HG03095 (cell line): ENCODE measurements around the gene RPL7L1.
"Not testable (repeated sequence)": the region's sequence is repeated elsewhere in the genome, so short reads cannot be mapped to it uniquely, and the experiment has no call there.

Source experiments
- ATAC-seq: cut with Tn5 transposase; IDR thresholded peaks from one replicate; pipeline ENCODE4 v1.9.1; 2021; ENCODE audit warnings: moderate library complexity; ENCODE audit not compliant: unreplicated experiment

The RPL7L1 gene

DNA sequence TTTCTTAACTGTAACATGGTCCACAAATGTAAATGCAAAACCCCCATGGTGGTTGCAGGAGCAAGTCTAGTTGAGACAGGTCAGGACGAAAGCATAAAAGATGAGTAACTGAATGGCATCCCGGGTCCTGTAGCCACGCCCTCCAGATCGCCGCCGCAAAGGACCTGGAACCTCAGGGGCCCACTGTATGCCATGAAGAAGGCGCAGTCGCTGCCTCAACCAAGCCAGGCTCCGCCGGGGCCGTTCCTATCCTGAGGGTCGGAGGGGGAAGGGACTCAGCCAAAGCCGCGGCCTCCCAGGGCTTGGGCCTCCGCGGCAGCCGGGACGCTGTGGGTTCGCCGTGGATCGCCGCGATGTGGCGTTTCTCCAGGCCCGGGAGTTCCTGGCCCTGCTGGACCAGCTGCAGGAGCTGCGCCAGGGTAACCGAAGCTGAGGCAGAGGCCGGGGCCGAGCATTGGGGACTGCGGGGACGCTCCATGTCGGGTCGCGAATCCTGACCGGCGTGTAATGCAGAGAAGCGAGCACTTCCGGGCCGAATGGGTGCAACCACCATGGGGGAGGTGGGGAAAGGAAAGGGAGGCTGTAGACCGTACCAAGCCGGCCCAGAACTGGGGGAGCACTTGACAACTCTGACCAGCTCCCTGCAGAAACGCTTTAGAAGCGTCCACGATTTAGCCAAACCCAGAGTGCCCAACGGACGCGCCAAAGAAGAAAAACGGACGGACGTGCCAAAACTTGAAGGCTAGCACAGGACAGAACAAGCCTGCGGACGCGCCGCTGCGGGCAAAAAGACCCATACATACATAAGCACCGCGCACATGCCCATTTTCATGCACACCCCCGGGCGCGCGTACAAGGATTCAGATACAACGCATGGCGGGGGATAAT lies 11.1 kb downstream of the RPL7L1 start:
- ATAC-seq = peak; percentile 88

- no peak for ATAC-seq
These were observed 11.8 kb downstream of the RPL7L1 start for GRCh38 chr6:42891199-42891722.

DNA sequence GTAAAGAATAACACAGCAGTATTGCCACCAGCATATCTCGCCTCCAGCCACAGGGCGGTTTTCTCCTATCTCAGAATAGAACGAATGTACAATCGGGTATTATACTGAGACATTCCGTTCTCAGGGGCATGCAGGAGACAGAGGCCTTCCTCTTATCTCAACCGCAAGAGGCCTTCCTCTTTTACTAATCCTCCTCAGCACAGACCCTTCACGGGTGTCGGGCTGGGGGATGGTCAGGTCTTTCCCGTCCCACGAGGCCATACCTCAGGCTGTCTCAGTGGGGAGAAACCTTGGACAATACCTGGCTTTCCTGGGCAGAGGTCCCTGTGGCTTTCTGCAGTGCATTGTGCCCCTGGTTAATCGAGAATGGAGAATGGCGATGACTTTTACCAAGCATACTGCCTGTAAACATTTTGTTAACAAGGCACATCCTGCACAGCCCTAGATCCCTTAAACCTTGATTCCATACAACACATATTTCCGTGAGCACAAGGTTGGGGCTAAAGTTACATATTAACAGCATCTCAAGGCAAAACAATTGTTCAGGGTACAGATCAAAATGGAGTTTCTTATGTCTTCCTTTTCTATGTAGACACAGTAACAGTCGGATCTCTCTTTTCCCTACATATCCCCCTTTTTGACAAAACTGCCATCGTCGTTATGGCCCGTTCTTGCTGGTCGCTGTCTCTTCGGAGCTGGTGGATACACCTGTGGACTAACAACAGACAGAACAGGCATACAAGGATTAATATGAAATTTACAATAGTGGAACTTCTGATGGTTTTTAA lies 14.8 kb downstream of the RPL7L1 start:
- not testable (repeated sequence) for ATAC-seq

- ATAC-seq = no peak
These were observed 16.8 kb downstream of the RPL7L1 start for GRCh38 chr6:42896178-42896719.

DNA sequence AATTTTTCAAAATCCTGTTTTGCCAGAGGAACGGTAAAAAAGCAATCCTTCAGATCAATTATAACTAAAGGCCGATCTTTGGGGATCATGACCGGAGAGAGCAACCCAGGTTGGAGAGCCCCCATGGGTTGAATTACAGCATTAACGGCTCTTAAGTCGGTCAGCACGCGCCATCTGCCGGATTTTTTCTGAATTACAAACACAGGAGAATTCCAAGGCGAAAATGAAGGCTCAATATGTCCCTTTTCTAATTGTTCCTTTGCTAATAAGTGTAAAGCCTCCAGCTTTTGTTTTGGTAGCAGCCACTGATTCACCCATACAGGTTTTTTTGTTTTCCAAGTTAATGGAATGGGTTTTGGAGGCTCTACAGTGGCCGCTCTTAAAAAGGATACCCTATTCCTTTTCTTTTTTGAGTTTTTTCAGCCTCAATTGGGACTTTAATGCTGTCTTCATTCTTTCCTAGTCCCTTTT lies 19.5 kb downstream of the RPL7L1 start:
- no peak for ATAC-seq

DNA sequence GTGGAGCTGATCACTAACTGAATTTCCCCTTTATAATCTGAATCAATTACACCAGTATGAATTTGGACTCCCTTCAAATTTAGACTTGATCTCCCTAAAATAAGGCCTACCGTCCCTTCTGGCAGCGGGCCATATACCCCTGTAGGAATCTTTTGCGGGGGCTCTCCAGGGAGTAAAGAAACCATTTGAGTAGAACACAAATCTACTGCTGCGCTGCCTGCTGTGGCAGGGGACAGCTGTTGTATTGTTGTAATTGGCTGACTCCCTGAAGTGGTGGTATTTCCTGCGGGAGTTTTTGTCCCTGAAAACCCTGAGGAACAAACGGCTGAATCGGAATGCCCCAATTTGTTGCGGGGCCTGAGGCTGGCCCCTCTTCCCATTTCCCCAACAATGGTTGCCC lies 20.5 kb downstream of the RPL7L1 start:
- ATAC-seq = no peak

- ATAC-seq = peak; percentile 72
These were observed 22.1 kb downstream of the RPL7L1 start for GRCh38 chr6:42901538-42901957.

GRCh38 chr6:42902429-42903263 lies 23.2 kb downstream of the RPL7L1 start:
- not testable (repeated sequence) for ATAC-seq

DNA sequence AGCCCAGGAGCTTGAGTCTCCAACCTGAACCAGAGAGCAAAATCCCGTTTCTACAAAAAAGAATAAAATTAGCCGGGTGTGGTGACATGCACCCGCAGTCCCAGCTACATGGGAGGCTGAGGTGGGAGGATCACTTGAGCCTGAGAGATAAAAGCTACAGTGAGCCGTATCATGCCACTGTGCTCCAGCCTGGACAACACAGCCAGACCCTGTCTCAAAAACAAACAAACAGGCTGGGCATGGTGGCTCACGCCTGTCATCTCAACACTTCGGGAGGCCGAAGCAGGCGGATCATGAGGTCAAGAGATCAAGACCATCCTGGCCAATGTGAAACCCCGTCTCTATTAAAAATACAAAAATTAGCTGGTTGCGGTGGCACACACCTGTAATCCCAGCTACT lies 25.1 kb downstream of the RPL7L1 start:
- ATAC-seq = no peak

DNA sequence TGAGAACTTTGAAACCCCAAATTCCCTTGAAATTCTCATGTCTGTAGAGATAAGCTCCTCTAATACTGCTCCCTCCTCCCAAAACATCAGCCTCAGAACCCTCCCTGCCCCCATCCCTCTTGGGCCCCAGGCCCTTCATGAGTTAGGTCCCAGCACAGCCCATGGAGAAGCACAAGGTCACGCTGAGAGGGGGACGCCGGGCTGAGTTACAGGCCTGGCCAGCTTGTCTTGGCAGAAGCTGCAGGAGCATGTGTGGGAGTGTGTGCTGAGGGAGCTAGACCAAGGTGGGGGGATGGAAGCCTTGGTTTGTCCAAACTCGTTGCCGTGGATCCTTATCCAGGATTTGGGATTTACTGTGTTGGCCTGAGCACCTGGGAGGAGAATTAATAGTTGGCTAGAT lies 27.9 kb downstream of the RPL7L1 start:
- no peak for ATAC-seq

DNA sequence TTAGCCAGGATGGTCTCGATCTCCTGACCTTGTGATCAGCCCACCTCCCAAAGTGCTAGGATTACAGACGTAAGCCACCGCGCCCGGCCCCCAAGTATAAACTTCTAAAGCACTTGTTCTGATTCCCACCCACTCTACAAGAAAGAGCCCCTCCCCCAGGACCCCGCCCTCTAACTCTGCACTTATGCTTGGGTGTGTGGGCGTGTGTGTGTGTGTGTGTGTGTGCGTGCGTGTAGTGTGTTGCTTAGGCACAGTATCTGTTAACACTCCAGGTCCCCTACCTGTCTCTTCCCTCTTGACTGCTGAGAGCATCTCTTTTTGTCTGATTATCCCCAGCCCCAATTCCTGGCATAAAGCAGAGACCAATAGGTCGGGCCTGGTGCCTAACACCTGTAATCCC lies 30.4 kb downstream of the RPL7L1 start:
- no peak for ATAC-seq

GRCh38 chr6:42911171-42912021 lies 32.0 kb downstream of the RPL7L1 start:
- ATAC-seq = no peak

GRCh38 chr6:42914546-42914945 lies 35.1 kb downstream of the RPL7L1 start:
- no peak for ATAC-seq

GRCh38 chr6:42915732-42916131 lies 36.3 kb downstream of the RPL7L1 start, which contains the start of gene PTCRA:
Gene PTCRA (plus strand): TSS chr6:42916053. CDS start chr6:42916070, 17 bp downstream.
- no peak for ATAC-seq

DNA sequence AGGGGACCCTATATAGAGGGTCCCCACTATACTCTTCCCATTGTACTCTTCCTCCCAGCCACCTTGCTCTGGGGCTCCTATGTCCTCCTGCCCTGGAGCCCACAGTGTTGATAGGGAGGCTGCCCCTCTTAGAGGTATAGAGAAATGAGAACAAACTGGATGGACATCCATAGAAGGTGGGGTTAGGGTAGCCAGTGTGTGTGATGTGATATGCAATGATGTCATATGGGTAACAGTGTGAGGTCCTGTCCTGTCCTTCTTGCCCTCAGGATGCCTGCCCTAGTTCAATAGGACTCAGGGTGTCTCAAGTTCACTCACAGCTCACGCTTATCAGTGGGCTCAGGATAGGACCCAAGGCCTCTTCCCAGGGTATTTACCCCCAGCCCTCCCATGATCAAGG lies 36.9 kb downstream of the RPL7L1 start:
- no peak for ATAC-seq

DNA sequence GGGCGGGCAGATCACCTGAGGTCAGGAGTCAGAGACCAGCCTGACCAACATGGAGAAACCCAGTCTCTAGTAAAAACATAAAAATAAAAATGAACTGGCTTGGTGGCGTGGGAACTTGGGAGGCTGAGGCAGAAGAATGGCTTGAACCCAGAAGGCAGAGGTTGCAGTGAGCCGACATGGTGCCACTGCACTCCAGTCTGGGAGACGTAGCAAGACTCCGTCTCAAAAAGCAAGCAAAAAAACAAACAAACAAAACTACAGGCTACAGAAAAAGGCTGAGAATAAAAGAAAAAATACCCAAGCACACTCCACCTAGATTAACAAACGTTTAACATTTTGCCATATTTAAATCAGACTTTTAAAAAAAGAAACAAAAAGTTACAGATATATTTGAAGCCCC lies 42.4 kb downstream of the RPL7L1 start:
- ATAC-seq = no peak

- ATAC-seq = no peak
These were observed 44.2 kb downstream of the RPL7L1 start for GRCh38 chr6:42923666-42924065.

GRCh38 chr6:42925248-42925857 lies 45.9 kb downstream of the RPL7L1 start:
- ATAC-seq = no peak
